Keratinocyte (primary cell): Measurements from ENCODE around the gene ACAD11.

Experiments
- EZH2 ChIP-seq: IDR thresholded peaks from one replicate; pipeline ENCODE4 v1.6.1; 2012; ENCODE audit warnings: inconsistent platforms, mild to moderate bottlenecking, low read length, moderate library complexity
- TF ChIP-seq, protein P1 (sequence below), 3 experiments: IDR thresholded peaks in 1 of 3; conservative IDR thresholded peaks in 1 of 3; optimal IDR thresholded peaks in 1 of 3; 2 replicates in 2 of 3; 3 replicates in 1 of 3; pipeline versions ENCODE3 to v1.5.1; 2011; ENCODE audit warnings: low read length in 3 of 3, mild to moderate bottlenecking in 3 of 3, moderate library complexity in 2 of 3, control low read depth in 1 of 3, inconsistent platforms in 1 of 3; ENCODE audit not compliant: insufficient read depth in 2 of 3; ENCODE audit errors: extremely low read depth in 1 of 3

DNA sequence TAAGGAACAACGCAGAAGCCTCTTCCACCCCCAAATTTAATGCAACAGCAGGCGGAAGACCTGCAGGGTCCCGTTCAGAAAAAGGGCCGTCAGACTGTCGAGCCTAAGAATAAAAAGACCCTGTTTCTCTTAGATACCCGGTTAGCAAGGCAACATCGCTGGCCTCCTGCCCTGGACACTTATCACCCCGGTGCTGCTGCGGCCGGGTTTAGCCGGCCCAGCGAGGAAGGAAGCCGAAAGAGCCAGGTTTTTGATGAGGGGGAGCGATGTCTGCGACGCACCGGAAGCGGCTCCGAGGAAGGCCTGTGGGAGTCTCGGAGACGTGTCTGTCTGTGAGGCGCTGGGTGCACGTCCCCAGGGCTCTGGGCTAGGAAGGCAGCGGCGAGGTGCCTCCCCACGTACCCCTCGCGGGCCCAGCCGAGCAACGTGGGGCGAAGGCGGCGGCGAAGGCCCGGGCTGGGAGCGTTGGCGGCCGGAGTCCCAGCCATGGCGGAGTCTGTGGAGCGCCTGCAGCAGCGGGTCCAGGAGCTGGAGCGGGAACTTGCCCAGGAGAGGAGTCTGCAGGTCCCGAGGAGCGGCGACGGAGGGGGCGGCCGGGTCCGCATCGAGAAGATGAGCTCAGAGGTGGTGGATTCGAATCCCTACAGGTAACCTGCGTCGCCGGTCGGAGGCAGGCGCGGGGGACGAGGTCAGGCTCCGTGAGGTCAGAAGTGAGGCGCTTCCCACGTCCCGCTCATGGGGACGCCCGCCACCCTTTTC lies 622 bp upstream of the ACAD11 start, which contains the start of gene UBA5:
- TF ChIP-seq, protein P1, sequence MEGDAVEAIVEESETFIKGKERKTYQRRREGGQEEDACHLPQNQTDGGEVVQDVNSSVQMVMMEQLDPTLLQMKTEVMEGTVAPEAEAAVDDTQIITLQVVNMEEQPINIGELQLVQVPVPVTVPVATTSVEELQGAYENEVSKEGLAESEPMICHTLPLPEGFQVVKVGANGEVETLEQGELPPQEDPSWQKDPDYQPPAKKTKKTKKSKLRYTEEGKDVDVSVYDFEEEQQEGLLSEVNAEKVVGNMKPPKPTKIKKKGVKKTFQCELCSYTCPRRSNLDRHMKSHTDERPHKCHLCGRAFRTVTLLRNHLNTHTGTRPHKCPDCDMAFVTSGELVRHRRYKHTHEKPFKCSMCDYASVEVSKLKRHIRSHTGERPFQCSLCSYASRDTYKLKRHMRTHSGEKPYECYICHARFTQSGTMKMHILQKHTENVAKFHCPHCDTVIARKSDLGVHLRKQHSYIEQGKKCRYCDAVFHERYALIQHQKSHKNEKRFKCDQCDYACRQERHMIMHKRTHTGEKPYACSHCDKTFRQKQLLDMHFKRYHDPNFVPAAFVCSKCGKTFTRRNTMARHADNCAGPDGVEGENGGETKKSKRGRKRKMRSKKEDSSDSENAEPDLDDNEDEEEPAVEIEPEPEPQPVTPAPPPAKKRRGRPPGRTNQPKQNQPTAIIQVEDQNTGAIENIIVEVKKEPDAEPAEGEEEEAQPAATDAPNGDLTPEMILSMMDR (optimal IDR thresholded peaks at IDR 0.05 in 1 of 3, IDR thresholded peaks at IDR 0.05 in 1 of 3, conservative IDR thresholded peaks at IDR 0.05 in 1 of 3; ENCODE audit: extremely low read depth in 1 of 3, insufficient read depth in 2 of 3, low read length in 3 of 3) = no peak
- no peak for TF ChIP-seq EZH2
